OCI-LY7 (cell line): Measurements from ENCODE around the gene NSMCE1. TPM values are rescaled to one million over a fixed set of nuclear protein-coding genes. Genes with fewer than 3 reads are reported as not detected.
"Not testable (repeated sequence)": the region's sequence is repeated elsewhere in the genome, so short reads cannot be mapped to it uniquely, and the experiment has no call there.

Experiments
- BruUV-seq: library from RNA; stranded (reverse); fragments of 400-500 nt; replicated peaks from 2 replicates; lab custom pipeline; 2021; lab: Mats Ljungman, UMichigan
- CTCF ChIA-PET: fragments of 300-600 bp; sonication (Branson Sonifier 250); formaldehyde crosslinking; loops from one replicate; lab custom pipeline; 2022; ENCODE audit warnings: antibody characterized with exemption; ENCODE audit not compliant: unreplicated experiment; lab: Charles Lee
- POLR2A ChIA-PET: fragments of 300-600 bp; sonication (Branson Sonifier 250); formaldehyde crosslinking; loops from one replicate; lab custom pipeline; 2022; ENCODE audit warnings: antibody characterized with exemption; lab: Charles Lee
- DNase-seq: peaks from one replicate; pipeline ENCODE4 v3.0.0-alpha.2; 2015; ENCODE audit warnings: low spot score
- H2AFZ ChIP-seq: fragments of 200-600 bp; sonication (generic), shearing (Covaris generic); 2 replicates; pipeline ENCODE4 v1.6.1; 2014; ENCODE audit warnings: mild to moderate bottlenecking, antibody characterized with exemption, low read length, moderate library complexity
- H3K27ac ChIP-seq: fragments of 200-600 bp; sonication (generic); 2 replicates; pipeline ENCODE4 v1.5.1; 2014; ENCODE audit warnings: mixed run types, low read depth, mild to moderate bottlenecking, moderate library complexity, low read length, inconsistent platforms; ENCODE audit not compliant: poor library complexity, severe bottlenecking
- H3K36me3 ChIP-seq: fragments of 200-600 bp; sonication (generic); 2 replicates; pipeline ENCODE4 v1.6.1; 2014; ENCODE audit warnings: mild to moderate bottlenecking, antibody characterized with exemption, low read length, moderate library complexity, mixed read lengths; ENCODE audit not compliant: insufficient read depth
- H3K4me1 ChIP-seq: fragments of 200-600 bp; sonication (generic); 2 replicates; pipeline ENCODE4 v1.5.1; 2014; ENCODE audit warnings: mild to moderate bottlenecking, low read length; ENCODE audit not compliant: insufficient read depth, poor library complexity, severe bottlenecking
- H3K4me2 ChIP-seq: fragments of 200-600 bp; sonication (generic); 2 replicates; pipeline ENCODE4 v1.6.1; 2014; ENCODE audit warnings: mild to moderate bottlenecking, low read length
- H3K4me3 ChIP-seq: fragments of 200-600 bp; sonication (generic); 2 replicates; pipeline ENCODE4 v1.5.1; 2014; ENCODE audit warnings: mild to moderate bottlenecking, low read depth, low read length; ENCODE audit not compliant: poor library complexity, severe bottlenecking
- H3K79me2 ChIP-seq: fragments of 200-600 bp; sonication (generic); 2 replicates; pipeline ENCODE4 v1.6.1; 2016; ENCODE audit warnings: low read depth, mild to moderate bottlenecking, low read length, moderate library complexity, mixed read lengths; ENCODE audit not compliant: insufficient read depth
- H3K9me2 ChIP-seq: fragments of 200-600 bp; sonication (generic); 2 replicates; pipeline ENCODE4 v1.6.1; 2016; ENCODE audit warnings: mild to moderate bottlenecking, low read length, mixed read lengths; ENCODE audit not compliant: insufficient read depth
- H3K9me3 ChIP-seq: fragments of 200-600 bp; sonication (generic); 2 replicates; pipeline ENCODE4 v1.6.1; 2014; ENCODE audit warnings: mild to moderate bottlenecking, mixed run types, low read length, mixed read lengths
- H4K20me1 ChIP-seq: fragments of 200-600 bp; sonication (generic); 2 replicates; pipeline ENCODE4 v1.6.1; 2014; ENCODE audit warnings: mild to moderate bottlenecking, antibody characterized with exemption, low read length, moderate library complexity, mixed read lengths; ENCODE audit not compliant: insufficient read depth
- EZH2phosphoT487 ChIP-seq: fragments of 200-600 bp; sonication (generic); IDR thresholded peaks from 2 replicates; pipeline ENCODE4 v1.6.1; 2018; ENCODE audit warnings: low read depth, borderline replicate concordance, mild to moderate bottlenecking, mixed run types, antibody characterized with exemption, low read length, moderate library complexity, mixed read lengths
- intact Hi-C: fragments of 100-400 bp; cut with micrococcal nuclease; formaldehyde crosslinking; loops from one replicate; pipeline ENCODE4 v1.10.0; 2022; ENCODE audit not compliant: unreplicated experiment
- total RNA-seq, 2 experiments: library from RNA; depleted of rRNA in 1 of 2; stranded (reverse); fragments of >200 nt in 1 of 2; shearing (Covaris generic) in 1 of 2; gene quantifications; 2 replicates each; pipeline ENCODE4 v1.2.3, GENCODE V29; 2014 to 2022
- TF ChIP-seq, protein P1 (sequence below): fragments of 200-600 bp; sonication (generic); conservative IDR thresholded peaks from 2 replicates; pipeline ENCODE4 v1.5.1; 2014; ENCODE audit warnings: mild to moderate bottlenecking, antibody characterized with exemption, low read length, moderate library complexity, mixed read lengths

Gene NSMCE1
- total RNA-seq, 2 experiments from 2014 or later, result 51.1 to 84.0 TPM

DNA sequence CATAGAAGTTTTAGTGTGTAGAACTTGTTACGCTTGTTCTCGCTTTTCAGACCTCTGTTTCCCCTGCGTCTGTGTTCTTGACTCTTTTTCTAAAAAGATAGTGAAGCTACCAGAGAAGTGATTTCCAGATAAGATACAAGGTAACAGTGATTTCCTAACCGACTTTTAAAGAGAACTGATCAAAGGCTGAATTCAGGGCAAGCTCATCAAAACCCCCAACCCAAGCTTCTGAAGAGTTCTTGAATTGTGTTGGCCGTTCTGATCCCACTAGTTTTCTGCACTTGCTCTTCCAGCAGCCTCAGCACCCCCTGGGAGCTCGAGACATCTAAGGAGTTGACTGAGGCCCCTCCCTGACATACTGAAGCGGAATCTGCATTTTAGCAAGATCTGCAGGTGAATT is 12.7 kb upstream of the NSMCE1 start:
- H3K9me3 ChIP-seq, result no peaks in the 10 kb centered on the region; the same call in 1 of the 2 replicates
- peaks cover 17% of the 10 kb centered on the region for H3K4me1 ChIP-seq
- no peaks in the 10 kb centered on the region for H3K79me2 ChIP-seq
- no peak overlapping the region for H3K4me2 ChIP-seq
- H3K4me3 ChIP-seq, result no peak overlapping the region
- DNase-seq, result no peak
- no peaks in the 10 kb centered on the region for H4K20me1 ChIP-seq
- no peak overlapping the region for H3K27ac ChIP-seq
- ChIA-PET POLR2A (no interaction called here), CTCF (no interaction called here)
- H3K9me2 ChIP-seq, result no peaks in the 10 kb centered on the region
- no peak overlapping the region for H2AFZ ChIP-seq
- TF ChIP-seq, protein P1, sequence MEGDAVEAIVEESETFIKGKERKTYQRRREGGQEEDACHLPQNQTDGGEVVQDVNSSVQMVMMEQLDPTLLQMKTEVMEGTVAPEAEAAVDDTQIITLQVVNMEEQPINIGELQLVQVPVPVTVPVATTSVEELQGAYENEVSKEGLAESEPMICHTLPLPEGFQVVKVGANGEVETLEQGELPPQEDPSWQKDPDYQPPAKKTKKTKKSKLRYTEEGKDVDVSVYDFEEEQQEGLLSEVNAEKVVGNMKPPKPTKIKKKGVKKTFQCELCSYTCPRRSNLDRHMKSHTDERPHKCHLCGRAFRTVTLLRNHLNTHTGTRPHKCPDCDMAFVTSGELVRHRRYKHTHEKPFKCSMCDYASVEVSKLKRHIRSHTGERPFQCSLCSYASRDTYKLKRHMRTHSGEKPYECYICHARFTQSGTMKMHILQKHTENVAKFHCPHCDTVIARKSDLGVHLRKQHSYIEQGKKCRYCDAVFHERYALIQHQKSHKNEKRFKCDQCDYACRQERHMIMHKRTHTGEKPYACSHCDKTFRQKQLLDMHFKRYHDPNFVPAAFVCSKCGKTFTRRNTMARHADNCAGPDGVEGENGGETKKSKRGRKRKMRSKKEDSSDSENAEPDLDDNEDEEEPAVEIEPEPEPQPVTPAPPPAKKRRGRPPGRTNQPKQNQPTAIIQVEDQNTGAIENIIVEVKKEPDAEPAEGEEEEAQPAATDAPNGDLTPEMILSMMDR, result no peak
- no peak for TF ChIP-seq EZH2phosphoT487
- intact Hi-C loops, result no loop called here
- H3K36me3 ChIP-seq, result no peaks in the 10 kb centered on the region
- BruUV-seq, result no TSS peak

DNA sequence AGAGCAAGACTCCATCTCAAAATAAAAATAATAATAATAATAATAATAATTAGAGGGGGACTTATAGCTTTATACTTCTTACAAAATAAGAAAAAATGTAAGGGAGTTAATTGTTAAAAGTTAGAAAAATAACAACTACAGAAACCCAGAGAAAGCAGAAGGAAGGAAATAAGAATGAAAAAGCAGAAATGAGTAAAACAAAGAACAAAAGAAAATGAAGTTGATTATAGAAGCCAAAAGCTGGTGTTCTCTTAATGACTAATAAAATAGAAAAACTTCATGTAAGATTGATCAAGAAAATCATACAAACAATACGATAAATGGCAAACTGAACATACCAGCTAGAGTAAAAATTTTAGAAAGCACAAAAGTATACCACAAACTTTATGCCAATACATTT is 6.8 kb upstream of the NSMCE1 start:
- Histone ChIP-seq H3K36me3 (no peaks in the 10 kb centered on the region), H3K4me2 (peak overlapping the region; percentile 50), H4K20me1 (no peaks in the 10 kb centered on the region), H2AFZ (no peak overlapping the region), H3K9me3 (no peaks in the 10 kb centered on the region; the same call in 1 of the 2 replicates), H3K27ac (peak overlapping the region; percentile 89), H3K4me3 (no peak overlapping the region), H3K79me2 (no peaks in the 10 kb centered on the region), H3K9me2 (no peaks in the 10 kb centered on the region), H3K4me1 (peaks cover 52% of the 10 kb centered on the region)
- no TSS peak for BruUV-seq
- DNase-seq, result no peak
- ChIA-PET CTCF (no interaction called here), POLR2A (interaction anchor here (0.7 to 5.0 kb wide), 9 partner anchors 10 to 275 kb away, joined by 3 to 18 read pairs (median 4); partner anchors contain the start of gene KATNIP)
- intact Hi-C loops, result loop anchor here (2.0 kb wide), 1 partner anchor 23 kb away; no protein-coding TSS in a partner anchor
- TF ChIP-seq, protein P1, result no peak
- TF ChIP-seq EZH2phosphoT487, result no peak

DNA sequence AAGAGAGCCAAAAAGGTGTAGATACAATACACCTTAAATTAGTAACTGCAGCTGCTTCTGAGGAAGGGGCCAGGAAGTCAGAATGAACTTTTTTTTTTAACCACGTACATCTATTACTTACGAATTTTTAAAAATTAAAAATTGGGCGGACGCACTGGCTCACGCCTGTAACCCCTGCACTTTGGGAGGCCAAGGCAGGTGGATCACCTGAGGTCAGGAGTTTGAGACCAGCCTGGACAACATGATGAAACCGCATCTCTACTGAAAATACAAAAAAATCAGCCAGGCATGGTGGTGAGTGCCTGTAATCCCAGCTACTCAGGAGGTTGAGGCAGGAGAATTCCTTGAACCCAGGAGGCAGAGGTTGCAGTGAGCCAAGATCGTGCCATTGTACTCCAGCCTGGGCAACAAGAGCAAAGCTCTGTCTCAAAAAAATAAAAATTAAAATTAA is 5.9 kb upstream of the NSMCE1 start:
- H3K9me2 ChIP-seq, H3K36me3 ChIP-seq, H3K79me2 ChIP-seq, H4K20me1 ChIP-seq, BruUV-seq, H3K9me3 ChIP-seq: not testable (repeated sequence)
- intact Hi-C loops, result loop anchor here (1.0 to 2.0 kb wide), 3 partner anchors 24 to 95 kb away; no protein-coding TSS in a partner anchor
- H2AFZ ChIP-seq, result peak overlapping the region; percentile 33; the same call in 1 of the 2 replicates
- H3K4me2 ChIP-seq, result peak overlapping the region; percentile 65
- H3K27ac ChIP-seq, result peak overlapping the region; percentile 89
- H3K4me3 ChIP-seq, result peak overlapping the region; percentile 16
- peak; percentile 84 for DNase-seq
- ChIA-PET POLR2A (interaction anchor here (0.6 to 5.0 kb wide), 10 partner anchors 9 to 622 kb away, joined by 3 to 18 read pairs (median 4); no protein-coding TSS in a partner anchor), CTCF (interaction anchor here (0.6 to 1.2 kb wide), 3 partner anchors 38 to 42 kb away, joined by 4 to 6 read pairs (median 4); no protein-coding TSS in a partner anchor)
- H3K4me1 ChIP-seq, result peaks cover 62% of the 10 kb centered on the region
